Uterus (tissue), 2 donors: Measurements from ENCODE around the gene CTAGE1.
"Not testable (repeated sequence)": the region's sequence is repeated elsewhere in the genome, so short reads cannot be mapped to it uniquely, and the experiment has no call there.

Source experiments
- POLR2A ChIP-seq, 2 donors: fragments of 450-650 bp; IDR thresholded peaks; one replicate each; pipeline ENCODE4 v1.6.1; 2016; ENCODE audit warnings: antibody characterized with exemption in 2 of 2, mild to moderate bottlenecking in 1 of 2, moderate library complexity in 1 of 2
- TF ChIP-seq, protein P1 (sequence below), 4 experiments: fragments of 200-600 bp in 2 of 4; fragments of 450-650 bp in 2 of 4; sonication (generic) in 2 of 4; IDR thresholded peaks; one replicate each; pipeline ENCODE4 v1.5.1; 2016 to 2019; ENCODE audit warnings: antibody characterized with exemption in 4 of 4, mild to moderate bottlenecking in 2 of 4, moderate library complexity in 1 of 4

DNA sequence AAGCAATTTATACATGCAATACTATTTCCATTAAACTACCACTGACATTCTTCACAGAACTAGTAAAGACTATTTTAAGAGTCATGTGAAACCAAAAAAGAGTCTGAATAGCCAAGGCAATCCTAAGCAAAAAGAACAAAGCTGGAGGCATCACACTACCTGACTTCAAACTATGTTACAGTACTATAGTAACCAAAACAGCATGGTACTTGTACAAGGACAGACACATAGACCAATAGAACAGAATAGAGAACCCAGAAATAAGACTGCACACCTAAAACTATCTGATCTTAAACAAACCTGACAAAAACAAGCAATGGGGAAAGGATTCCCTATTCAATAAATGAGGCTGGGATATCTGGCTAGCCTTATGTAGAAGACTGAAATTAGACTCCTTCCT lies 32.0 kb upstream of the CTAGE1 start:
- TF ChIP-seq, protein P1, sequence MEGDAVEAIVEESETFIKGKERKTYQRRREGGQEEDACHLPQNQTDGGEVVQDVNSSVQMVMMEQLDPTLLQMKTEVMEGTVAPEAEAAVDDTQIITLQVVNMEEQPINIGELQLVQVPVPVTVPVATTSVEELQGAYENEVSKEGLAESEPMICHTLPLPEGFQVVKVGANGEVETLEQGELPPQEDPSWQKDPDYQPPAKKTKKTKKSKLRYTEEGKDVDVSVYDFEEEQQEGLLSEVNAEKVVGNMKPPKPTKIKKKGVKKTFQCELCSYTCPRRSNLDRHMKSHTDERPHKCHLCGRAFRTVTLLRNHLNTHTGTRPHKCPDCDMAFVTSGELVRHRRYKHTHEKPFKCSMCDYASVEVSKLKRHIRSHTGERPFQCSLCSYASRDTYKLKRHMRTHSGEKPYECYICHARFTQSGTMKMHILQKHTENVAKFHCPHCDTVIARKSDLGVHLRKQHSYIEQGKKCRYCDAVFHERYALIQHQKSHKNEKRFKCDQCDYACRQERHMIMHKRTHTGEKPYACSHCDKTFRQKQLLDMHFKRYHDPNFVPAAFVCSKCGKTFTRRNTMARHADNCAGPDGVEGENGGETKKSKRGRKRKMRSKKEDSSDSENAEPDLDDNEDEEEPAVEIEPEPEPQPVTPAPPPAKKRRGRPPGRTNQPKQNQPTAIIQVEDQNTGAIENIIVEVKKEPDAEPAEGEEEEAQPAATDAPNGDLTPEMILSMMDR (IDR thresholded peaks at IDR 0.05), result not testable (repeated sequence)
- not testable (repeated sequence) for TF ChIP-seq POLR2A (IDR thresholded peaks at IDR 0.05)
